Chondrocyte (in vitro differentiated cells): ENCODE data around the gene ACSM3. TPM values are rescaled to one million over a fixed set of nuclear protein-coding genes. Genes with fewer than 3 reads are reported as not detected.

Source experiments
- DNase-seq: peaks from one replicate; pipeline ENCODE4 v3.0.0; 2021; ENCODE audit warnings: mixed read lengths, low spot score
- H3K27ac Mint-ChIP-seq: one replicate; pipeline ENCODE4 v1.8.0; 2021; ENCODE audit warnings: mild to moderate bottlenecking, moderate library complexity, mixed read lengths; ENCODE audit not compliant: unreplicated experiment
- H3K27me3 Mint-ChIP-seq: 2 replicates; pipeline ENCODE4 v1.8.0; 2021; ENCODE audit warnings: low read depth, mixed read lengths
- H3K36me3 Mint-ChIP-seq: 2 replicates; pipeline ENCODE4 v1.8.0; 2021; ENCODE audit warnings: low read depth, mixed read lengths
- H3K4me1 Mint-ChIP-seq: 2 replicates; pipeline ENCODE4 v1.8.0; 2021; ENCODE audit warnings: low read depth, mild to moderate bottlenecking, mixed read lengths
- H3K4me3 Mint-ChIP-seq: one replicate; pipeline ENCODE4 v1.8.0; 2021; ENCODE audit warnings: mild to moderate bottlenecking, moderate library complexity, mixed read lengths; ENCODE audit not compliant: unreplicated experiment
- H3K9me3 Mint-ChIP-seq: 2 replicates; pipeline ENCODE4 v1.8.0; 2021; ENCODE audit warnings: low read depth, mixed read lengths
- CTCF ChIP-seq: fragments of 200-600 bp; sonication (generic); IDR thresholded peaks from 2 replicates; pipeline ENCODE4 v1.5.0; 2021; ENCODE audit warnings: antibody characterized with exemption, mild to moderate bottlenecking, moderate library complexity
- total RNA-seq: library from RNA; stranded (reverse); gene quantifications from 3 replicates; pipeline ENCODE4 v1.2.1, GENCODE V29; 2021

The ACSM3 gene
- total RNA-seq, 1 donor from 2014 or later = 1.9 TPM

GRCh38 chr16:20818929-20819585 is 55.2 kb downstream of the ACSM3 start:
- no peak overlapping the region for H3K27ac Mint-ChIP-seq
- no peak overlapping the region for H3K4me3 Mint-ChIP-seq
- DNase-seq = no peak

DNA sequence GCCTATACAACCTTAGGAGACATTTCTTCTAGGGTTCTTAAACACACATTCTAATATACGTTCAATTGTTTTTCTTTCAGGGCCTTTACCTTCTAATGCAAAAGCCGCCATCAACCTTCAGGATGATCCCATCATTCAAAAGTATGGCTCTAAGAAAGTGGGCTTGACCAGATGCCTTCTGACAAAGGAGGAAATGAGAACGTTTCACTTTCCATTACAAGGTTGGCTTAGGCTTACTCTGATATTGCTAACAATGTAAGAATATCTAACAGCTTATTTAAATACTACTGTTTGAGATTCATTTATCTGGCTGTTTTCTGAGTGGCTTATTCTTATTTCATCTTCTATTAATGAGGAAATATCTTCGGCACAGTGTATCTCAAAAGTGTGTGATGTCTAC is 57.9 kb downstream of the ACSM3 start:
- Mint-ChIP-seq H3K4me3 (no peak overlapping the region), H3K36me3 (peaks cover 7% of the 10 kb centered on the region), H3K9me3 (no peaks in the 10 kb centered on the region), H3K27ac (no peak overlapping the region), H3K4me1 (peaks cover 8% of the 10 kb centered on the region), H3K27me3 (no peaks in the 10 kb centered on the region)
- TF ChIP-seq CTCF = no peak
- no peak for DNase-seq

More at GRCh38 chr16:20818929-20819585, 55.2 kb downstream of the ACSM3 start:
- no peak for TF ChIP-seq CTCF
- Mint-ChIP-seq H3K4me1 (peaks cover 11% of the 10 kb centered on the region), H3K27me3 (no peaks in the 10 kb centered on the region), H3K9me3 (no peaks in the 10 kb centered on the region), H3K36me3 (peaks cover 5% of the 10 kb centered on the region)

GRCh38 chr16:20822521-20823325 is 58.9 kb downstream of the ACSM3 start:
- Mint-ChIP-seq H3K4me1 (peaks cover 8% of the 10 kb centered on the region), H3K4me3 (no peak overlapping the region), H3K27me3 (no peaks in the 10 kb centered on the region), H3K36me3 (peaks cover 7% of the 10 kb centered on the region), H3K27ac (no peak overlapping the region), H3K9me3 (no peaks in the 10 kb centered on the region)
- no peak for DNase-seq
- no peak for TF ChIP-seq CTCF

- TF ChIP-seq CTCF = no peak
- Mint-ChIP-seq H3K4me3 (no peak overlapping the region), H3K4me1 (peaks cover 8% of the 10 kb centered on the region), H3K36me3 (peaks cover 4% of the 10 kb centered on the region), H3K27ac (no peak overlapping the region), H3K9me3 (no peaks in the 10 kb centered on the region), H3K27me3 (no peaks in the 10 kb centered on the region)
- no peak for DNase-seq
Observed at GRCh38 chr16:20826039-20826566, 62.3 kb downstream of the ACSM3 start.

GRCh38 chr16:20829536-20829935 is 65.7 kb downstream of the ACSM3 start:
- Mint-ChIP-seq H3K27me3 (no peaks in the 10 kb centered on the region), H3K9me3 (peaks cover 2% of the 10 kb centered on the region), H3K4me1 (peaks cover 4% of the 10 kb centered on the region), H3K36me3 (peaks cover 8% of the 10 kb centered on the region), H3K27ac (no peak overlapping the region), H3K4me3 (no peak overlapping the region)
- DNase-seq = no peak
- no peak for TF ChIP-seq CTCF
